ENCODE data around the gene MEG3.
A peak's percentile ranks its signal among the peaks of the same experiment; 100 is the strongest.

Gene MEG3

GRCh38 chr14:100834082-100834793, 8.3 kb downstream of the MEG3 start:
- DNase-seq = peak; percentile 35

GRCh38 chr14:100834794-100835547, 9.1 kb downstream of the MEG3 start:
- peak; percentile 46 for DNase-seq

DNA sequence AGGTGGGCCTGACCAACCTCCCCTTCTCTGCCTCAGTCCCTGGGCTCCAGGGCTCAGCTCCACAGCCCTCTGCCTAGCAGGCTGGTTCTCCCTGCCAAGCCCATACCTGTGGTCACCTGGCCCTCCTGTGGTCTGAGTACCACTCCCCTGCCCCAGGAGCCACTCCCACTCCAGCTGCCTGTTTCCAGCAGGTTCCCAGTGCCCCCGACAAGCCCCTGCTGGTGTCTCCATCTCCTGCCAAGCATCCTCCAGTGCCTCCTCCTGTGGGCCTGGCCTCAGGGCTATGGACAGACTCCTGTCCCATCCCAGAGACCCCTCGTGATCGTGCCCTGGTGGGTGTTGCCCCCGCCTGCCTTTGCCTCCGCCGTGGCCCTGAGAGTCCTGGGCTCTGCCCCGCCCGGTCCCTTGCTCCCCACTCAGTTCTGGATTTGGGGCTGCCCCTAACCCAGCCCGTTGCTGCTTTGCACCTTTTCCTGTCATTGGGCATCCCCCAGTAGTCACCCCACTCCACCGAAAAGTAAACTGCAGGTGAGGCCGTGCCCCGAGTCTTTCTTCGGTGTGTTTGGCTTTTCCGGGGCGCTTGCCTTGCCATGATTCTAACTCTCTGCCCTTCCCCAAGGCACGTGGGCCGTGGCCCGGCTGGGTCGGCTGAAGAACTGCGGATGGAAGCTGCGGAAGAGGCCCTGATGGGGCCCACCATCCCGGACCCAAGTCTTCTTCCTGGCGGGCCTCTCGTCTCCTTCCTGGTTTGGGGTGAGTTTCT, 9.8 kb downstream of the MEG3 start:
- DNase-seq = peak; percentile 43

DNA sequence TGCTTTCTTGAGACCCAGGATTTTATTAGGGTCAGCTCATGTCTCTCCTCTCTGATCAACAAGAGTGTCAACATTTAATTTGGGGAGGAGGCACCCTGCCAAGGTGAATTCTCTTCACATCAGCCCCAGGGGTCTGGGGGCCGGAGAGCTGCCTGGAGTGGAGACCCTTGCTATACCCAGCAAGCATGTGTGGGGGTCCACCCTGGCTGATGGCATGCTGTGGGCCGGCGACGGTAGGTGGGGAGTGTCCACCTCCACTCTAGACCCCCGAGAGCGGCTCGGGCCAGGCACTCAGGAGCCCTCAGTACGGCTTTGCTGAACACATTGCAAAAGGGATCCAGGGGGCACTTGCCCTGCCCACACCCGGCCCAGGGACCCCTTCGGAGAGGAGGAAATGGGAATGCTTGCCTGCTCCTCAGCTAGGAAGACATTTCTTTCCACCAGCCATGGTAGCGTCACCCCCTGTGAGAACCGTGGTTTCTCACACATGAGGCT, 10.4 kb downstream of the MEG3 start:
- DNase-seq = no peak

DNA sequence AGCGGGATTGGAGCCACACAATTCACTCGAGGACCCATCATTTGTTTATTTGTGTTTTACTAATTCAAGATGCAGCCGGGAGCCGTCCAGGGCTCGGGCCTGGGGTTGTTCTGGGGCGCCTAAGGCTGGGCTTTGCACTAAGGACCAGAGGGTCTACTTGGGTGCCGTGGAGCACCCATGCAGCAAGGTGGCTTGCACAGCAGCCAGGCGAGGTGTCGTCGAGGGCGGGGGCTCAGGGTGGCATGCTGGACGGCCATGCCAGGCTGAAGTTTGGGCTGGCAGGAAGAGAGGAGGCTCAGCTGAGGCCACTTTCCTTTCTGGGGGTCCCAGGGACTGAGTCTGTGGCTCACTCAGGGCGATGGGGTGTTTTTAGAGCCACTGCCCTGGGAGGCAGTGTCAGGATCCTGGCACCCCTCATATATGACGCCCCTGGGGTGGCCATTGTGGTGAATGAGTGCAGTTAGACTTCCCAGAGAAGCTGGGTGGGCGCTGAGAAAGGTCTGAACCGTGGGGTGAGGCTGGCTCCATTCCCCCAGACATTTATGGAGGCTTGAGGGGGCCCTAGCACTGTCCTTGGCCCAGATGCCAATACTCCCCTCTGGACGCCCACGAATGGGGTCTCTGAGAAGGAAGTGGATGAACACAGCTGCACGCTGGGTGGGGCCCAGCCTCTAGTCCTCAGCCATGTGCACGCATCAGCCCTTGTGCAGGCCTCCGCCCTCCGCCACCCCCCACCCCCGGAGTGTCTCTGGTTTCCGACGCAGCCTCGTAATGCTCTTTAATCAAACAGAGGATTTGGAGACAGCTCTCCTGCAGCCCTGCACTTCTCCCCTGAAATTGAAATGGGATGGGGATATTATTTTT, 11.3 kb downstream of the MEG3 start:
- peak; percentile 71 for DNase-seq

DNA sequence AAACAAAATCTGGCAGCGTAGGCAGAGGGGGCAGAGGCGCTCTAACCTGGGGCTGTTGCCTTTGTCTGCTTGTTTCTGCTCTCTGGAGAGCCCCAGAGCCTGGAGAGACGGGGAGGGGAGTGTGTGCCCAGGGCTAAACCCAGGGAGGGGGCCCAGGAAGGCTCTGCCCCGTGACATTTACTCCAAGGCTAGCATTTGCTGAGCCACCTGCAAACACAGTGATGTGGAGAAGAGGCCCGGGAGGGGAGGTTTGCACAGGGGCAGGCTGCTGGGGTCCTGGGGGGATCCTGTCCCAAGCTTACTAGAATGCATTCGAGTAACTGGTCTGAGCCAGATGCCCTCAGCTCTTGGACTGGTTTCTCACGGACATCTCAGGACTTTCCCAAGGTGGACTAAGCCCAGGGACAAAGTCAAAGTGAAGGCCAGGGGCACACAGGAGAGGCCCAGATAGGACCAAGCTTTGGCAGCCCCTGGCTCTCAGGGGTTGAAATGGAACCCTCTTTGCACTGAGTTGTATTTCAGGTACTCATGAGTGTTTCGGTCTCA, 12.0 kb downstream of the MEG3 start:
- no peak for DNase-seq

DNA sequence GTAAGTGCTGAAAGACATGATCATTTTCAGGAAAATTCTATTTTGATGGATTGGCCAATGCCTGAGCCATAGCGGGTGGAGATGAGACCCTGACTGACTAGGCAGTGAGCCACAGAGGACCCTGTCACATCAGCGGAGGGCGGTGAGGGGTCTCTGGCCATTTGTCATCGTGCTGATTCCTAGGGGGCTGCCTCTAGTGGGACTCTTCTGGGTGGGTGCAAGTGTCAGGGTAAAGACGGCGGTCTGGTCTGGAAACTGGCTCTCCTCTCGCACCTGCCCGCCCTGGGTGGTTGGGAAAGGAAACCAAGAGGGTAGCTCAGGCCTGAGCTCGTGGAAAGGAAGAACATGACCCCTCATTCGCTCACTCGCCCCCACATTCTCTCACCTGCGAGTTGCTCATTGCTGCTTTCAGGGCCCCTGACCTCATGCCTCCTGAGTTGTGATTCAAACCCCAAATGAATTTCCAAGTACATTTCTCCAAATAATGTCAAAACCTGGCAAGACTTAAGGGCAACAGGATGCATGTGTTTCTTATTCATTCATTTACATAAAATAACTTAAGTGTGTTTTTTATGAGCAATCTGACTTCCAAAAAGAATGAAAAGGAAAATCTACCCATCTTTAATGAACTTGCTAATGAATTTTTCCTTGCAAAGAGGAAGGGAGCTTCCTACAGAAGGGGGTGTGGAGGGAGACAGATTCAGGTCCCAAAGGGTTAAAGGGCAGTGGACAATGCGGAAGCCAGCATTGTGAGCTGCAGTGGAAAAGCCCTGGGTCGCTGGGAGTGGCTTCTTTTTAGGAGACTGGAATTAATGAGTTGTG, 12.8 kb downstream of the MEG3 start:
- no peak for DNase-seq

GRCh38 chr14:100839315-100839585, 13.3 kb downstream of the MEG3 start:
- DNase-seq = no peak

GRCh38 chr14:100839681-100840111, 13.8 kb downstream of the MEG3 start:
- peak; percentile 65 for DNase-seq

- DNase-seq = peak; percentile 51
Observed at GRCh38 chr14:100840286-100841065, 14.6 kb downstream of the MEG3 start.

DNA sequence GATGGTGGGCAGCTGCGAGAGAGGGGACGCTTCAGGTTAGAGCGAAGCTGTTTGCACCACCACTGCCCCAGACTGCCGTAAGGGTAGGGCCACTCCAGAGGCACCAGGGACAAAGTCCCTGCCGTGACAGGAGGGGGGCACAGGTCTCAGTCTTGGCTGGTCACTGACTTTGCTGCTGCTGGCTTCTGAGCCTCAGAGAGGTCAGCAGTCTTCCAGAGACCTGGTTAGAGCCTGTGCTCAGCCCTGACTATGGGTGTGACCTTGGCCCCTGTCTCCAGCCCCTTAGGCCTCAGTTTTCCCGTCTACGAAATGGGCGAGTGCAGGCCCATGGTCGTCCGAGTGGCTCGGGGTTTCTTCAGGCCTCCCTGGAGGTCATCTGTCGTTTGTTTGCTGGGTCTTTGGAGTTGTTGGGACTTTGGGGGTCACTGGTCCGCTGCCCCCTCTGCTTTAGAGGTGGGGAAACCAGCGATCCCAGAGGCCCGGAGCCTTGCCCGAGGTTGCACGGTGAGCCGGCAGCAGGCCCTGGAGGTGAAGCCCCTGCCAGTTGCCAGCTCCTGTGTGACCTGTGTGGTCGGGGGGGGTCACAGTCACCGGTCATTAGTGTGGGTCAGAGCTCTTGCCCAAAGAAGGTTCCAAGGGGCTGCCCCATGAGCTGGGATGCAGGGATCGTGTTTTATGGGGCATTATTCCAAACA, 15.3 kb downstream of the MEG3 start:
- DNase-seq = peak; percentile 37

- peak; percentile 46 for DNase-seq
Observed at GRCh38 chr14:100841761-100842403, 16.0 kb downstream of the MEG3 start.

GRCh38 chr14:100842799-100843198, 16.9 kb downstream of the MEG3 start:
- peak; percentile 58 for DNase-seq

DNA sequence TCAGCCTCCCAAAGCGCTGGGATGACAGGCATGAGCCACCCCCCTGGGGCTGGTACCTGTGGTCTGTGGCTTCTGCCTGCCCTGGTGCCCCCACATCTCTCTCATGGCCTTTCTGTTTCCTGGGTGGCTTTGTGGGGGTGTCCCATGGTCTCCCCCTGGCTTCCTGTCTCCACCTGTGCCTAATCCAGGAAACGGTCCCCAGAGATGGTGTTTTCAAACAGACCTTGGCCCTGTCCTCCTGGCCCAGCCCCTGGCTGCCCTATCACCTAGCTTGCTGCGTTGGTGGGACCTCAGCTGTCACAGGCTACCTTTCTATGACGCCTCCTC, 18.1 kb downstream of the MEG3 start:
- DNase-seq = no peak

DNA sequence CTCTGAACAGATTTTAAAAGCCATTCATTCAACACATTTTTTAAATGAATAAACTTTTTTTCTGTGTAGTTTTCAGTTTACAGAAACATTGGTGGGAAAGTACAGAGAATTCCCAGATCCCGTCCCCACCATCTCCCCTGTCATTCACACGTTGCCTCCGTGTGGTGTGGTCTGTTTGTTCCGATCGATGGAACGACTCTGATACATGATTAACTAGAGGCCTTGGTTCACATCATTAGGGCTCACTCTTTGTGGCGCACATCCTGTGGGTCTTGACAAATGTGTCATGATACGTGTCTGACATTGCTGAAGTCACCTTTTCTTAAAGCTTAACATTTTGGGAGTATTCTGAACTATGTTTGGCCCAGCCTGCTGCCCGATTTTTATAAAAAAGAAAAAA, 18.5 kb downstream of the MEG3 start:
- no peak for DNase-seq

DNA sequence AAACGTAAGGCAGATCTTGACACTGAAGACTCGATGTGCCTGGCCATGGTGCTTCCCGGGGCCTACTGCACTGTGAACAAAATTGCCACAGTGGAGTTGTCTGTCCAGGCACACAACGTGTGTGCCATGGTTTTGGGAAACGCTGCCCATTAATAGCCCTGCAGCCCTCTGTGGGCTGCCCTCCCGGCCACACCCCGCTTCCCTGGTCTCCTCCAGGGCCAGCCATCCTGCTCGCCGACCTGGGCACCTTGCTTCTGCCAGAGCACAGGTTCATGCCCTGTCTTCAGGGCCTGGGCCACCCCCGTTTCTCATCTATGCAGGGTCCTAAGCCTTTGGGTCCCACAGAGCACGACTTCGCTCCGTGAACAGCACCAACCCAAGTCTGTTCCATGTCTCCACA, 18.9 kb downstream of the MEG3 start:
- DNase-seq = no peak

DNA sequence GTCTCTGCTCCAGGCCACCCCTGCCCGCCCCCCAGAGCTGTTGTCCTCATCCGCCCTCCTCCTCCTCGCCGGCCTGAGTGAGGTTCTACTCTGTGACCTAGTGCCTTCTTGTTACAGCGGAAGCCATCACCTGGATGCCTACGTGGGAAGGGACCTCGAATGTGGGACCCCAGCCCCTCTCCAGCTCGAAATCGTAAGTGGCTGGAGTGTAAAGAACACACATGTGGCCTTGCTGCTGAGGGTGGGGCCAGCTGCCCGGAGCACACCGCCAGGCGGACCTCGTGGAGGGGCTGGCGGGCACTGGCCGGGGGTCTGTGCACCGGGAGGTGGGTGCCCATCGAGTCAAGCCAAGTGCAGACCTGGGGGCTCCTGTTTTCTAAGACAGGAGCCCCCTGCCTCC, 19.4 kb downstream of the MEG3 start:
- no peak for DNase-seq

DNA sequence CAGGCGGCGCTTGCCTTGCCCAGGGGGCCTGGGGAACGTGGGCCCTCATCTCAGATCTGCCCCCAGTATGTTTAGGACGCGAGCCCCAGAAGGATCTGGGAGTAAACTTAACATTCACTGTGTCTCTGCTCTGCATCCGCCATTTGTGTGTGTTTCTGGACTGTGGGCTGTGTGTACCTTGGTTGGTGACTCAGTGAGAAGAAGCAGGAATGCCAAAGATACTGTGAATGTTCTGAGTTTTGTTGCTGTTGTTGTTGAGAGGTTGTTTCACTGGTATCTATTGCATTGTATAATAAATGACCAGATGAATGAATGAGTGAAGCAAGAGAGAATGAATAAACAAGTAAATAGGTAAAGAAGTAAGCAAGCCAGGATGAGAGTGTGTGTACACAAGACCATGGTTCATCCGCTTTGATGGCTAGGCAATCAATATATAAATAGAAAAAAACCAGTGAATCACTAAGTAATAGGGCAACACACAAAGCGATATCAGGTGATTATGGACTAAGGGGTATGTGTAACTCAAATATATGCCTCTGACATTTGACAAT, 20.5 kb downstream of the MEG3 start:
- no peak for DNase-seq

- no peak for DNase-seq
Observed at GRCh38 chr14:100849115-100849781, 23.3 kb downstream of the MEG3 start.

Data from femur (tissue), 1 donor.